ENCODE data around the gene PPBP.
"Not testable (repeated sequence)": the region's sequence is repeated elsewhere in the genome, so short reads cannot be mapped to it uniquely, and the experiment has no call there.

The PPBP gene

DNA sequence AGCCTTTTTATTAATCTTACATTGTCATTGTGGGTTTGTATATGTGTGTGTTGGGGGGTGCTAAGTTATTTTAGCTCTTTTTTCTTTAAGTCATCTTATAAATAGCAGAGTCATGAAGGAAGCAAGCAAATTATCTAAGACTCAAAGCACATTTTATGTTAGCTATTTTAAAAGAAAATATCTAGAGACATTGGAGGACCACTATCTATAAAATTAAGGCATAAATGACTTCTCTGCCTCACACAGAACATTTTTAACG, 3.7 kb upstream of the PPBP start:
- DNase-seq, result no peak

- no peak for DNase-seq
These were observed 3.2 kb upstream of the PPBP start for GRCh38 chr4:73990988-73991741.

DNA sequence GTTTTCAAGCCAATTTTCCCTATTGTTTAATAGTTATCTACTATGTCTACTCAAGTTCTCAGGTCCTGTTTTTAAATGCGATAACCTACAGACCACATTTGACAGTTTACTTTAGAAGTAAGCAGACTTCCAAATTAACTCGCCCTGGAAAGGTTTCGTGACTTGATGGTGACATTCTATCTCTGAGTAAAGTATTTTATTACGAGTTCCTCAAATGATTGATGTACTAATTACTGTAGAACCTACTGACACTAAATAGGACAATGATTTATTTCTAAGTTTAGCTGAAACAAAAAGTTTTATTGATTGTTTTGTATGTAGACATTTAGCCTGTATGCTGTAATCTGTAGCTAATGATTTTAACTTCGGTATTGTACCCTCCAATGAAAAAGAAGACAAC, 1.9 kb upstream of the PPBP start:
- DNase-seq, result no peak

DNA sequence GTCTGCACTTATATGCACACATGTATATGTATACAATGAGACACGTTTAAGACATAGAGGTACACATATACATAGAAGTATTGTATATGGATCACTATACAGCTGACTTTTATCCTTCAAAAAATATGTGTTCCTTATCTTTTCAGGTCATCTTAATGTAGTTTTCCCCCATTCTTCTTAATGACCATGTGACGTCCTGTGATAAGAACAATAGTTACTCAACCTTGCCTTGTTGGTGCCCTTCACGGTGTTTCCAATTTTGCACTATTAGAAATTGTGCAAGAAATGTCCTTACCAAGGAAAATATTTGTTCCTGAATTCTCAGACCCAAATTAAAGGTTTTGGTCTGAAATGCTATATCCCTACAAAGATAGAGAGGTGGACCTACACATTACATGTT, 1.0 kb upstream of the PPBP start:
- DNase-seq, result no peak

DNA sequence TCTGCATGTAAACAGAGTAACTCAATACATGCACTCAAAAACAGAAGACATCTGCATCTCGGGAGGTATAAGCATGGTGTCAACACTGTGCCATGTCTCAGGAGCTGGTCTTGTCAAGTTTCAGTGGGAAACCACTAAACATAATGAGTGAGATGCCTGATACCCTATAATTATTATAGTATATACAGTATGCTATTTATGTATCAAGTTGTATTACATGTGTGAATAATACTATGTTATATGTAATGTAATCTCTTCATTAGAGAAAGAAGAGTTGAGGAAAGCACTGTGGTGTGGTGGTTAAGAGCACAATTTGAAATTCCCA, 2.5 kb downstream of the PPBP start:
- DNase-seq, result no peak

- DNase-seq, result no peak
These were observed 3.1 kb downstream of the PPBP start for GRCh38 chr4:73984736-73985527.

DNA sequence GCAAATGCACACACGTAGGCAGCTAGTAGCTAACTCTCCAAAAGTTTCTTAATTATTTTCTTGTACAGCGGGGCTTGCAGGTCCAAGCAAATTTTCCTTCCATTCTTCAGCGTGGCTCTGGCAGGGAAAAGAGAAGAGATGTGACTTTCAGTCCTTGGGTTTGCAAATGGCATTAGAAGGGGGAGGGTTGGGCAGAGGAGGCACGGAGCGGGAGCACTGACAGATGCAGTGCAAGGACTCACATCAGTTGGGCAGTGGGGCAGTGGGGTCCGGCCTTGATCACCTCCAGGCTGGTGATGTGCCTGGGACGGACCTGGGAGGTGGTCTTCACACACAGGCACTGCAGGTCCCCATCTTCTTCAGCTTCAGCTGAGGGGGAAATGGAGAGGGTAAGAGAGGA, 6.8 kb downstream of the PPBP start:
- not testable (repeated sequence) for DNase-seq

DNA sequence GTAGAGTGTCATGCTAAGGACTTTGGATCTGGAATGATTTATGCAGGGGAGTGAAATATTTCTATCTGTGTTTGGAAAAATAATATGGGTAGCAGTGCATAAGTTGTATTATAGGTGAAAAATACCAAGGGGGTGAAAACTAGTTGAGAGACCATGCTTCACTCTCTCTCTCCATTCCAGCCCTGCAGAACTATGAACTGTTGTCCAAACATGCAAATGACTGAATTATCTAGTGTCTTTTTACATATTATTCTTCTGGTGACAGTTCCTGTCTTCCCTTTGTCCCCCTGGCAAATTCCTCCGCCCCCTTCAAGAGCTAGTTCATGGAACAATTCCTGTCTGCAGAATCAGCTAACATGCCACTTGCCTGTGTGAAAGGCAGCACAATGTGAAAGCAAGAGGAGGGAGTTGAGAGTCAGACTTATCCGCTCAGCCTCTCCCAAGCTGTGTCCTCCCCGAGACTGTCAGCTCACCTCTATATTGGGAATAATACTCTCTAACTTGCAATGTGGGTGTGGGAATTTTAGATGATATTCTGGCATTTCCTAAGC, 8.5 kb downstream of the PPBP start:
- DNase-seq, result no peak

GRCh38 chr4:73978886-73979285, 9.1 kb downstream of the PPBP start:
- no peak for DNase-seq

GRCh38 chr4:73976716-73977115, 11.3 kb downstream of the PPBP start:
- no peak for DNase-seq

- DNase-seq, result no peak
These were observed 11.8 kb downstream of the PPBP start for GRCh38 chr4:73976217-73976616.

GRCh38 chr4:73974352-73974751, 13.6 kb downstream of the PPBP start:
- no peak for DNase-seq

GRCh38 chr4:73970945-73971344, 17.0 kb downstream of the PPBP start:
- no peak for DNase-seq

DNA sequence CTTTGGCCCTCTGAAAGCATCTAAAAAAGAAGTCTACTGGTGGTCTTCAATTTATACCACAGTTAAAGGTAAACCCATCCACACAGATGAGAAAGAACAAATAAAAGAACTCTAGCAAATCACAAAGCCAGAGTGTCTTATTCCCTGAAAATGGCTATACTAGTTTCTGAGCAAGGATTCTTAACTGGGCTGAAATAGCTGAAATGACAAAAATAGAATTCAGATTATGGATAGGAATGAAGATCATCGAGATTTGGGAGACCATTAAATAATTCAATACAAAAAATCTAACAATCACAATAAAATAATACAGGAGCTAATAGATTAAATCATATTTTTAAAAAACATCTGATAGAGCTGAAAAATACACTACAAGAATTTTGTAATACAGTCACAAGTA, 18.0 kb downstream of the PPBP start:
- no peak for DNase-seq

GRCh38 chr4:73967866-73968265, 20.1 kb downstream of the PPBP start:
- DNase-seq, result no peak

GRCh38 chr4:73964862-73965611, 23.0 kb downstream of the PPBP start:
- DNase-seq, result no peak

- no peak for DNase-seq
These were observed 25.3 kb downstream of the PPBP start for GRCh38 chr4:73962724-73963123.

DNA sequence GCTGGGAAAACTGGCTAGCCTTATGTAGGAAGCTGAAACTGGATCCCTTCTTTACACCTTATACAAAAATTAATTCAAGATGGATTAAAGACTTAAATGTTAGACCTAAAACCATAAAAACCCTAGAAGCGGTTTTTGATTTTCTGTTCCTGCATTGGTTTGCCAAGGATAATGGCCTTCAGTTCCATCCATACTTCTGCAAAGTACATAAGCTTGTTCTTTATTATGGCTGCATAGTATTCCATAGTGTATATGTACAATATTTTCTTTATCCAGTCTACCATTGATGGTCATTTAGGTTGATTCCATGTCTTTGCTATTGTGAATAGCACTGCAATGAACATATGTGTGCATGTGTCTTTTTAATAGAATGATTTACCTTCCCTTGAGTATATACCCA, 28.9 kb downstream of the PPBP start:
- DNase-seq, result not testable (repeated sequence)

DNA sequence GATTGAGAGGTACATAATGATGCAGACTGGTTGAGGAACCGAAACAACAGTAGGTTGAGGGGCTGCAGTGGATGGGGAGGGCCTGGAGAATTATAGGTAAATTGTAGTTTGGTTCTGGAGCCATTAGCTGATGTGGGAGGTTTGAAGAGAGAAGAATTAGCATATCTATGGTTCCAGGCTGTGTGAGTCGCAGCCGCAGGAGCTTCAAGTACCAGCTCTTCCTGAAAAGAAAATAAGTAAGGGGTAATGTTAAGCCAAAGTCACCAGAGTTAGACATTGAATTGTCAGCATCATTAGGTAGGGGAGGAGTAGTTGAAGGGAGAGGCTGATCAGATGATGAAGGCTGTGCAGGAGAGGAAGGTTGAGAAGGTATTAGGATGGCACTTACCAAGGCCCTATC, 35.6 kb downstream of the PPBP start:
- DNase-seq, result no peak

- not testable (repeated sequence) for DNase-seq
These were observed 37.5 kb downstream of the PPBP start for GRCh38 chr4:73950376-73950920.

- DNase-seq, result no peak
These were observed 38.8 kb downstream of the PPBP start for GRCh38 chr4:73948990-73949706.

DNA sequence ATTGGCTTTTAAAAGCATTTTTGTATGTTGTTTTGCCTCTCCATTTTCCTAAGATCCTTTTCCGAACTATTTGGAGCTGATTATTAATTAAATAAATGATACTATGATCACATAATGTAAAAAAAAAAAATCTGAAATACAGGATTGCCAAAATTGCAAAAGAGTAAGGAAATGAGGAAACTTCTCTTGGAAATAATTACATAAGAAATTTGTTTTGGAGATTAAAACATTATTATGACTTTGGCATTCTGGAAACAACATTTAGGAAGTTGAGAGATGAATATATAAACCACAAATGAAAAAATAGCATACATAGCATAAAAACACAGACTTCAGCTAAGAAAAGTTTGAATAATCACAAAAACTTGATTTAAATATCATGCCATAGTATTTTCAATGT, 39.7 kb downstream of the PPBP start:
- DNase-seq, result no peak
